GM12891 (cell line): ENCODE measurements around the gene INMT.

Experiments
- POLR2A ChIP-seq: IDR thresholded peaks from 2 replicates; pipeline ENCODE4 v1.6.1; 2011; ENCODE audit warnings: low read depth, low read length, control low read depth
- POLR2AphosphoS5 ChIP-seq: IDR thresholded peaks from 2 replicates; pipeline ENCODE4 v1.6.1; 2011; ENCODE audit warnings: low read depth, low read length, control low read depth
- TAF1 ChIP-seq: IDR thresholded peaks from 2 replicates; pipeline ENCODE4 v1.6.1; 2011; ENCODE audit warnings: low read depth, low read length, control low read depth

DNA sequence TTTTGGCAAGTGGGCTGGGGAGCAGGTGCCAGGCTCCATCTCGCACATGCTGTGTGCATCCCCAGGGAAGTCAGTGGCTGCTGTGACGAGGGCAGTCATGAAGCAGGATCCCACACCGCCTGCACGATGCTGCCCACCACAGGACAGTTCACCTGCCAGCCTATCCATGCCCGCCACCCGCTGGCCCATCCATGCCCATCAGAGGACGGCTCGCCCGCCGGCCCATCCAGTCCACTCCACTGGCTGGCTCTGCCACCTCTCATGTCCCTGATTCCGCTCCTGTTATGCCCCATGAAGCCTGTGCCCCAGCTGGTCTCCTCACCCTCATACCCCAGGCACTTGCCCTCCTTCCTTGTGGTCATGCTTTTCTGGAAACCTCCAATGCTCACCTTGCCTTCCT, 18.2 kb upstream of the INMT start:
- TF ChIP-seq POLR2AphosphoS5, result no peak
- no peak for TF ChIP-seq TAF1
- no peak for TF ChIP-seq POLR2A
